Measurements from ENCODE around the gene DIP2C.

The DIP2C gene

DNA sequence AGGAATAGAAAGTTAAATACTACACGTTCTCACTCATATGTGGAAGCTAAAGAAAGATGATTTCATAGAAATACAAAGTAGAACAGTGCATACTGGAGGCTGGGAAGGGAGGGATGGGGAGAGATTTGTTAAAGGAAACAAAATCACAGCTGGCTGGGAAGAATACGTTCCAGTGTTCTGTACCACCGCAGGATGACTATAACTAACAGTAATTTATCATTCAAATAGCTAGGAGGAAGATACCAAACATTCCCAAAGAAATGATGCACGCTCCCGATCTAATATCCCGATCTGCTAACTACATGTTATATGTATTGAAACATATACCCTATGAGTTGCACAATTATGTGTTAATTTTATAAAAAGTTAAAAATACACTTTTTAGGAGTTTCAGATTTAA lies 391.9 kb downstream of the DIP2C start:
- DNase-seq (ENCODE audit: low read depth): no peak

DNA sequence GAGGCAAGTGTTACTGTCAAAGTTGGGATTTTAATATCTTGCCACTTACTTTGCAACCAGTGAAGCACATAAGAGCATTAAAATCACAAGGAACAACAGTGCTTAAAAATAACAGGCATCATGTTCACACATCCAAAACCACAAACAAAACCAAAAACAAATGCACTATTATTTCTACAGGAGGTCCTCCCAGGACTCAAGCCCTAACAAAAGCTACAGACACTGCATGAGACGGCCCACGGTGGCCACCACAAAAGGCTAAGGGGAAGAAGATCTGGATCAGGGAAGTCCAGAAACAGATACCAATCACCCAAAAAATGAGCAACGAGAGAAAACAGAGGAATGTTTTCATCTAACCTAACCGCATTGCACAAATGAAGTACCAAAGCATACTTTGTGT lies 395.8 kb downstream of the DIP2C start:
- DNase-seq (ENCODE audit: low read depth): no peak

DNA sequence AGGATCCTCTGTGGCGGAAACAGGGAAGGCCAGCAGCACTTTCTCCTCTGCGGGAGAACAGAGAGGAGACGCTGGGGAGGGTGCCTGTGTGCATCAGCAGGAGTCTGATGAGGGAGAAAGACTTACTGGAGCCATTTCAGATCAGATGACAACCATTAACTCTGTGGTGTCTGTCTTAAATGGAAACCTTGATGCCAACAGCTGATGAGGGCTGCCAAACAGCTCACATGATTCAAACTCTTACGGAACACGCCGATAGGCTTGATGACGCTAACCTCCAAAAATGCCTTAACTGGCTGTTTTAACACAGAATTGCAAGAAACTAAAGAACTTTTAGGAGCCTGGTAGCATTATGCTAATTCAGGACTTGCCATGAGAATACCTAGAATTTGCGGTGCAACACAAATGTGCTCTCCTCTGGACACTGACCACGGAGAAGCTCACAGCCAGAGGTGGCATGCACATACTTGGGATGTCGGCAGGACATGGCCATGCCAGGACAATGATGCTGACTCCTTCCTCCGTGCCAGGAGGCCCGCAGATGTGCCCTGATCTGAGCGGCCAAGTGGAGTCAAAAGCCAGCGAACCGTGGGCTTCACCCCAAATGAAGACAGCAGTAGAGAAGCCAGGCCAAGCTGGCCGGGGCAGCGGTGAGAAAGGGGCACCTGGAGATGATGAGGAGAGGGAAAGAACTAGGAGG lies 399.3 kb downstream of the DIP2C start:
- no peak for DNase-seq (ENCODE audit: low read depth)

DNA sequence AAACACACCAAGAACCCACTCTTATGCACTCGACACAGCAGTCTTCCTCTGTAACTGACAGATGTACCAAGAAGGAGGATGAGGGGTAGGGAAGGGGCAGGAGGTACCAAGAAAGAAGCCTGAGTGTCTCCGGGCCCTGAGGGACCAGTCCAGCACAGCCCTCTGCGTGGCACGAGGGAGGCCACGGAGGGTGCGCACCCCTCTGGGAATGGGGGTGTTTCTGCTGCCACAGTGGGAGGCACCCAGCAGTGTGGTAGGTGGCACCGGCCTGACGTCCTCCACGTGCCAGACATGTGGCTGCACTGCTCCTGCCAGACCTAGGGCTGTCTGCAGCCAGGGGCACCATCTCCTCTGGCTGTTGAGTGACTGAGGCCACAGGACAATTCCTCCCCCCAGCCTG lies 399.9 kb downstream of the DIP2C start:
- DNase-seq (ENCODE audit: low read depth): no peak

DNA sequence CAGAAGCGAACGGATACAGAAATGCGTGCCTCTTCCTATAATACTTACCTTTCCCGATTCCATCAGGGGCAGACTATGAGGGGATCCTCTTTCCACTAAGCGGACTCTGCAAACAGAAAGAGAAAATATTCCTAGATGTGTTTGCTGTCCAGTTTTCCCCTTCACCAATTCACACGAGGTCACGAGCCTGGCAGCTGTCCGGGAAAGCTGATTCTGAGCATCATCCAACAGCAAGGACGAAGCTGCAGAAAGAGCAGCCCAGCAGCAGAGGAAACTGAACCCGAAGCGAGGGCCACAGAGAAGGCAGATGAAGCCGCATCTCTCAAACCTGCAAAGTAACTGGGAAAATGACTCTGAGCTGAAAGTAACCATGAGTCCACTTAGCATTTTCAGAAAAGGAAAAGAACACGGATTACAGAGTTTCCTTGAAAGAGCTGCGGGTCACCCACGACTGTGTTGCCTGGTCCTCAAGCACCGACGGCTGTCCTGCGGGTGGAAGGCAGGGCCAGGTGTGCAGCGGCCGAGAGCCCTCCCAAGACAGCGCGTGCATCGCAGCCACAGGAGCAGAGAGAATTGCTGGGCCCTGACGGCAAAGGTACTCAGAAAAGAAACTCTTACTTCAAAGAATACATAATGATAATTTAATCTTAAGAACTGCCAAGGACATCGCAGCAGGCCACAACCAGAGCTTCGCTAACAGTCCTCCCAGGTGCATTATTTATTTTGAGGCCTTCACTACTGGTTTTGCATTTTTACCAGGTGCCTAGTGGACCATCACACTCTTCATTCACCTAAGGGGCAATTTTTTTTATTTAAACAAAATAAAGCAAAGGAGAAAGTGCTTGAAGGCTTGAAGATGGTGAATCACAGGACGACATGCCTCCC lies 400.9 kb downstream of the DIP2C start:
- DNase-seq (ENCODE audit: low read depth): no peak

DNA sequence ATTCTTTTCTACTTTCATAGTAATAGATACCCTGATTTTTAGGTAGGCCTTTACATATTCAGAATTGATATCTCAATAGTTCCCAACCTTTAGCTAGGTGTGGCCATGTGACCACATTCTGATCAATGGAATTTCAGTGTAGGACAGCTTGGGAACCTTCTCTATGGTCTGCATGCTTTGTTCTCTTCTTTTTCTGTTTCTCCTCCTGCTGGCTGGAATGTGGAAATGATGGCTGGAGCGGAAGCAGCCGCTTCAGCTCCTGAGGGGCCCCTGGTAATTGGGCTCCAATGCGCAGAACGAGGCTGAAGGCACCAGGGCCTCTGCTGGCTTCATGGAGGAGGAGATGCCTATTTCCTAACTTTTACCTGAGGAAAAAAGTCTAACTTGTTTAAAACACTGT lies 401.7 kb downstream of the DIP2C start:
- no peak for DNase-seq (ENCODE audit: low read depth)

DNA sequence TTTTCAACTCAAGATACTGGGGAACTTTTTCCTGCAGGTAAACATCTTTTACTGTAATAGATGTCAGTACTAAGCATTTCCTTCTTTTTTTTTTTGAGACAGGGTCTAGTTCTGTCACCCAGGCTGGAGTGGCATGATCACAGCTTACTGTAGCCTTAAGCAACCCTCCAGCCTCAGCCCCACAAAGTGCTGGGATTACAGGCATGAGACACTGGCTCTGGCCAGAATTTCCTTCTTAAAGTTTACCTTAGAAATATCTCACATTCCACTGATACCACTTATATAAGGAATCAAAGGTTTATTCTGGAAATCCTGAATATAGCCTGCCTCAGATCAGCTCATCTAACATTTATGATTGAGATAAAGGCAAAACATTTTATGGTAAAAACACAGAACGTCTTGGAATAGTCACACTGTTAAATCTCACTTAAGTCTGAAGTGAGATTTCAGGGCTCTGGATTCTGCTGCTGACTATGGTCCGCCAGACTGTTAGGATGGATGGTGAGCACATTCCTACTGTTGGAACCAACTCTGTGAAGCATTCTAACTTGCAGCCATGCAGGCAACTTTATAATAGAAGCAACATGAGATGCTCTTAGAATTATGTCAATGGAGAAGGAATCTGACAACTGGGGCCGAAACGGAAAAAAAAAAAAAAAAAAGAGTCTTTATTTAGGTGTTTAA lies 402.3 kb downstream of the DIP2C start:
- DNase-seq (ENCODE audit: low read depth): no peak

DNA sequence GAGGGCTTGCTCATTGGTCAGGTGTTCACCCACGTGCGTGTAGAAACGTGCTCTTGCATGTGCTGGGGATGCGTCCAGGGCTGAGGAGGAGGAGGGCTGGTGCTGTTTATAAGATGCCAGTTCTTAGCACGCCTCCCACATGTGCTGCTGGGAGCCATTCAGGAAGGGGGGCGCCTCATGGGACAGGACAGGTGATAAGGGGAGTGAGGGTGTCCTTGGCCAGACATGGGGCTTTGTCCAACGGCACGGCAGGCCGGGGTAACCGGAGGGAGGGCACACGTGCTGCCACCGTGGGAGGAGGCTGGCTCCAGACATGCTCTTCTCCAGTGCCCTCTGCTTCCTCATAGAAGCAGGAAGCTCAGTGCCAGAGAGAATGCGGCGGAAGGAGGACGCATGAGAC lies 404.3 kb downstream of the DIP2C start:
- no peak for DNase-seq (ENCODE audit: low read depth)

DNA sequence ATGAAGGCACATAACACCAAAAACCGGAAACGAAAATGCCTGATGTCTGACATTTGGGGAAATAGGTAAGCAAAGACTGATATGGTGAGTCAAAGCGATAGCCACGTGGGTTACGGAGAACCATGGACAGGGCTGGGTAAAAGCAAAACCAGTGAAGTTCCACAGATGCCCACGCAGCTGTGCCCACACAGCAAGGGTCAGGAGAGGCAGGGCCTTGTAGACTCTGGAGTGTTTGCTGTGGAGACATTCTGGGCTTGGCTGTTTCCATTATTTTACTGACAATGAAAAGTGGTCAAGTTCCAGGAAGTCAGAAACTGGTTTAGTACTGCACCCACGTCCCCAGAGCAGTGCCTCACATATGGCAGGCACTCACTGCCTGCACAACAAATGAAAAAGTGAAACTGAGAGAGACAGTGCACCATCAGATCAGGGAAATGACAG lies 405.5 kb downstream of the DIP2C start:
- DNase-seq (ENCODE audit: low read depth): no peak

DNA sequence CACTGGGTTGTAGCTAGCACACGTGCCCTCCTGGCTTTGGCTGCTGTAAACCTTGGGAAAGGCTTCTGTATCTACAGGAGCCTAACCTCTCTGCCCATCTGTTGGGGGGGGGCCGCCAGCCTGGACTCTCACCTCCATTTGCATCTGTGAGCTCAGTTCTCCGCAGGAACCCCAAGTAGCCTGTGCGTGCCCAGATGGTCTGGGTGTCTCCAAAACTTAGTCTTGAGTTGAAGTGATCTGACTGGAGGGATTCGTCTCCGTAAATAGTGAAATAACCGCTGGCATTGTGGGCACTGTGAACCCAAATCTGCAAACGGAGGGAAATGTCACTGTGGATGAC lies 406.4 kb downstream of the DIP2C start:
- no peak for DNase-seq (ENCODE audit: low read depth)

DNA sequence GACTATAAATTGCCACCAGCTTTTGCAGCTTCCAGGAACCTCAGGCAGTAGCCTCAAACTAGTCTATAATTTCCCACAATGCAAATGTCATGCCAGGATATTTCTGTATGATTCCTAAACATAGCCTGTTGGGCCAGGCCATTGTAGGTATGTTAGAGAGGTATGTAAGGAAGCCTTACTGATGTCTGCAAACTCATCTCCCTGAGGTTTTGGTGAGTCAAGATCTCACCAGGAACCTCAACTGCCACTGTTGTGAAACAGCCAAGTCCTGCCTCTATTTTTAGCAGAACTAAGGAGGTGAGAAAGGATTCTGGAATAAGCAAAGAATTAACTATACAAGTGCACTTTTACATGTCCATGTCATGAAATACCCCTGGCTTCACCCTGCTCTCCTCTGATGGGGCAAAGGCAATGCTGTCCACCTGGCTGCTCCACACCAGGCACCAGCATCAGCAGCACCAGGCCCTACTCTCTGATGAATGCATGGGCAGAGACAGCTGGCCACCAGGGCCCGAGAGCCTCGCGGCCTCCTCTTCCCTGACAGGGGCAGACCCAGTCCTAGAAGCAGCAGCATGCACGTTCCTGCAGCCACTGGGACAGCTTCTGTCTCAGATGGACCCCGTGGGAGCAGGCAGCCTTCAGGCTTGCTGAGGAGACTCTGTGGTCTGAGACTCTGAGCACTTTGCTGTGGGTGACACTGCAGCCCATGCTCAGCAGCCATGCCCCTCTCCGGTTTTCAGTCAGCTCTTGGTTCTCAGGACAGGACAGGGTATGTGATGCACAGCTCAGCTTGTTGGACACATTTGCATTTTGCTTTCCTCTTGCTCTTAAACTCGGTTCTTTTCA lies 407.0 kb downstream of the DIP2C start:
- no peak for DNase-seq (ENCODE audit: low read depth)

DNA sequence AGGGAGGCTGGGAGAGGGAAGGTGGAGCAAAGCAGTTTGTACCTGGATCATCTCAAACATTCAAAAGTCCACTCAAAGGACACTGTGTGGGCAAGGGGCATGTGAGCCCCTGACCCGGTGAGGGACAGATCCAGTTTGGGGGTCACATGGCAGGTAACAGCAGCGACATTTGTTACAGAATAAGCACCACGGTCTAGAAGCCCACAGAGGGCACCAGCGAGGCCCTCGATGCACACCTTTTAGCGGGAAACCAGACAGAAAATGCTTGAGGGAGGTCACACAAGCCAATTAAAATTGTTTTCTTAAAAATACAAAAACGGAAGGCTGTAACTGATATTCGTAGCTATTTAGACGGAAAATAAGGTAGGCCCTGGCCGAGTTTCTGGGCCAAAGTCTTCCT lies 409.8 kb downstream of the DIP2C start:
- DNase-seq (ENCODE audit: low read depth): no peak

DNA sequence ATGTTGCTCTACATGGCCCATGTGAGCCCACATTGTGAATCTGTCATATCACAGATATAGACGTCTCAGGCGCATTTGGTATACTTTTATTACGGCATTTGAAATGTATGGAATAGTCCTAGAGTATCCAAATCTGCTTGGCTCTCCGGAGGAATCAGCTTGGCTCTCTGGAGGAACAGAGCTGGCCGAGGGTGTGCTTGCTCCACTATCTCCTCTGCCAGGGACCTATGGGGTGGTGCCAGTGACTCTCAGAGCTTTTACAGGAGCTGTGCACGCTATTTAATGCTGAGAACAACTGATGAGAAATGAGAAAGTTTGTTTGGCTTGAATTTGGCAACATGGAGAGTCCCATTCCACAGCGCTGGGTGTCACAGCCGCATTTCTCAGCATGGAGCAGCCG lies 410.2 kb downstream of the DIP2C start:
- DNase-seq (ENCODE audit: low read depth): no peak

DNA sequence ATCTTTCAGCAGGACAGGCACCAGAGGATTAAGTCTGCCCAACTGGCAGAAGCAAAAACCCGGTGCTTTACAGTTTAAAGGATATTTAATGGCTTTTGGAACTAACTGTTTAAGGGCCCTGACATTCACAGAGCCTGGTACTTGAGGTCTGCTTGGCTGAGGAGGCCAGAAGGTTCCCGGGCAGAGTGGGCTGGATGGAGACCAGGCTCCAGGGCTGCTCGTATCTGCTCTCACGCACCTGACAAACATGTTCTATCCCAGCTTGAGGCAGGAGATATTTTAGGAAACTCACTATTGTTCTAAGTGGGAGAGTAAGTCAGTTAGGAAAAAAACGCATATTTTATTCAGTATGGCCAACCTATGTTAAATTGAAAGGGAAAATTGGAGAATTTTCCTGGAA lies 410.8 kb downstream of the DIP2C start:
- no peak for DNase-seq (ENCODE audit: low read depth)

DNA sequence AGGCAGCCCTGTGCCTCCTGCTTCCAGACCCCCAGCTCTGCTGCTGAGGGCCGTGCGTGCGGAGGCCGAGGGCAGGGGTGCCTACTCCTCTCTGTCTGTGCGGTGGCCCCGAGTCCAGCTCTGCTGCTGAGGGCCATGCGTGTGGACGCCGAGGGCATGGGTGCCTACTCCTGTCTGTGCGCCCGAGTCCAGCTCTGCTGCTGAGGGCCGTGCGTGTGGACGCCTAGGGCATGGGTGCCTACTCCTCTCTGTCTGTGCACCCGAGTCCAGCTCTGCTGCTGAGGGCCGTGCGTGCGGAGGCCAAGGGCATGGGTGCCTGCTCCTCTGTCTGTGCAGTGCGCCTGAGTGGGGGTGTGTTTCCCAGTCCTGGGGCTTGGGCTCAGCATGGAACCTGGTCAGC lies 411.5 kb downstream of the DIP2C start:
- DNase-seq (ENCODE audit: low read depth): no peak

DNA sequence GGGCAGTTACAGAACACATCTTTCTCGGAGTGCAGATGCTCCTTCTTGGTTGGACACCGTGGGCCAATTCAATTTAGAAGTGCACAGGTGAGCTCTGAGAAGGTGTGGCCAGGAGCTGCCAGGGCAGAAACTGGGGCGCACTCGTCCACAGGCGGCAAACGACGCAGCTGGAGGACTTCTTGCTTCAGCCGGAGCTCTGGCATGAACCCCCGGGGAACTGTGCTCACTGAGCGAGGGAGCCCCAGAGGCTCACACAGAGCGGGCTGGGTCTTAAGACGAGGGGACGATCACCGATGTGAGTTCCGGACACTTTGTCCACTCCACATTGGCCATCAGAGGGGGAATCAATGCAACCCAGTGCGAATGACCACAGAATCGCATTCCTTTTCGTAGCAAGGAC lies 413.8 kb downstream of the DIP2C start:
- DNase-seq (ENCODE audit: low read depth): no peak

DNA sequence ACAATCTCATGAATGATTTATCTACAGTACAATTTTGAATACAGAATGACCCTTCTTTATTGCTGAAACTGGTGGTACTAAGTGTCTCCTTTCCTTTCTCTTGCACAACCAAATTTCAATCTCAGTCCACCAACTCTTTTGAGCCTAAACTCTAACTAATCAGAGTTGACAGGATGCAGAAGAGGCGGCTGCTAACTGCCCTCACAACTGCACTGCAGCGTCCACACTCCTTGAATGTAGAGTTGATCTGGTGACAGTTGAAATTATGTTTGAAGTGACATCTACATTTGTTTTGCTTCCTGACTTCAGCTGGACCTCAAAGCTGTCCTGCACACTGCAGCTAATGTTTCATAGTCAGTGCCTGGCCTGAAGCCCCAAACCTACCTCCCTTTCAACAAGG lies 414.6 kb downstream of the DIP2C start:
- no peak for DNase-seq (ENCODE audit: low read depth)

DNA sequence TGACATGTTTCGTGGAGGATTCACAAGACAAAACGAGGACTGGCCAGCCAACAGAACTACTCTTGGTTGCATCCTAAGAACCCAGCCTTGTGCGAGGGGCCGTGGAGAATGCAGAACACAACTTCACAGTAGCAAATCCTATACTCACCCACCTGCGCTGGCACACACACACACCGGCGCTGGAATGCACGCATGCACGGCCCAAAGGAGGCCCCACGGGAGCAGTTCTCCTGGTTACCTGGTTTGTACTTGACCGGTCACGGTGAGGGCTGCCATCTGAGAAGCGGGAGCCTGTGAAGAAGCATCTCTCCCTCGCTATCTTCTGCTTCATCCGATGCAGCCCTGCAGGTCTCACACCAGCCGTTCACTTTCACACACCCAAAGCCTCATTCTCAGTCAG lies 416.4 kb downstream of the DIP2C start:
- no peak for DNase-seq (ENCODE audit: low read depth)

DNA sequence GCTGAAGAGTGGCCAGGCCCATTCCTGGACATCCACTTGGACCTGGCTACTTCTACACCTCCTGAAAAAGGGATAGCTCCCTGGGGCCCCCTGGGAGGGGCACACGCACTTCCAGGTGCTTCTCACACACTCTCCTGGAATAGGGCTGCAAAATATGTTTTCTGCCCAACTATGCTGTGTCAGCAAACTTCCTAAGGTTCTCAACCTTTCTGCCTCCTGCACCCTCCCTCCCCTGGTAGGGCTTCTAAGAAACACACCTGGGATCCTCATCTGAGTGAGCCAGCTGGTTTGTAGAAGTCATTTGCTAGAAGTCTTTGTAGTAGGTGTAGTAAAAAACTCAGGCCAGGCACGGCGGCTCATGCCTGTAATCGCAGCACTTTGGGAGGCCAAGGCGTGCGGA lies 417.7 kb downstream of the DIP2C start:
- DNase-seq (ENCODE audit: low read depth): no peak

DNA sequence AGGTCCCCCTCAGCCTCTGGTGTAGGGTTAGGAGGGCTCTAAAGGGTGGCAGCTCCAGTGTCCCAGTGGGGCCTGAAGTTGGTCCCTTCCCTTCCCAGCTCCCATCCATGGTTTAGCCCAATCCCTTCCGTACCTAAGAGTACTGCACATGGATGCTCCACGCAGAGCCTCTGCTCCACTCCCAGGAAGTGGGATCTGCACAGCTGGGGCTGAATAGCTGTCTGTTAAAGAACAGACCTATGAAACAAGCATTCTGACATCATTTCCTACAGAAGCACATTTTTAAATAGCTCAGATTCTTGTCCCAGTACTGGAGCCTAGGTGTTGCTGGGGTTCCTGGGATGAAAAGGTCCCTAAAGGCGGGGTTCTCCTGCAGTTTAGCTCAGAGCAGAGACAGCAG lies 418.3 kb downstream of the DIP2C start:
- no peak for DNase-seq (ENCODE audit: low read depth)

DNA sequence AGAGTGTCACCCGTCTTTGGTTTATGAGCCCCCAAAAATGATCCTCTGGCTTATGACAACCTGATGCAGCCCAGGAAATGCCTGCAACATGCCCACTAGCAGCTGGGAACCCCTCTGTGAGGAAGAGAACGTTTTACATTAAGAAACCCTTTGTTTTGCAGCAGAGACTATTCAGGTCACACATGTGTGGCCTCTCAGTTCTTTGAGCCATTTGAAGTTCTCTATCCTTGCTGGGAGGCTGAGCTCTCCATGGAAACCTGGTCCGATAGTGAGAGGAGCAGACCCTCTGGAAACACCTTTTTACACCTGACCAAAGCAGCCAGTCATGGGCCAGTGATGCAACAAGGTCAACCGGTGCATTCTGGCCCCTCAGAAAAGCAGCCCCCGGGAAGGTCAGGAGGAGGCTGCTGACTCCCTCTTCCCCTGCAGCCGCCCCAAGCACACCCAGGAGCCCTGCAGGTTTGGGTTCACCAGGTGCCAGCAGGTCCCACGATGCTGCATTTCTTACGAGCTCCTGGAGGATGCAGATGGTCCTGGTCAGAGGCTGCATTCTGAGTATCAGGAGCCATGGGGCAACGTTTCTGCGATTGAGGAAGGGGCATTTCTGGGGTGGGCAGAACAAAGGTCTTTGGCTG lies 419.9 kb downstream of the DIP2C start:
- DNase-seq (ENCODE audit: low read depth): no peak

DNA sequence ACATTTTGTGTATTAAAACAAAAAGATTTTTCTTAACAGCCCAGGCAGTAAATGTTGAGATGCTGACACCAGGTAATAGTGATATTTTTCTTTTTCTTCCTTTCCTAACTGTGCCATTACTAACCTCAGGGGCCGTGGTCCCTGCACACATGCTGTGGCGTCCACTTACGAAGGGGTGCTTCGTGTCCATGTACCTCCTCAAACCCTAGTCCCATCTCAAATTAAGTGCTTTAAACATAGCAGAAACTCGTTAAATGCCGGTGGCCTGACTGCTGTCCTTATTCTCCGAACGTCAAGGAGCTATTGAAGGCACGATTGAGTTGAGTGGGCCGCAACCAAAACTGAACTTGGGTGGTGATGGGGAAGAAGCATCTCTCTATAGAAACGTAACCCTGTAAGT lies 421.8 kb downstream of the DIP2C start:
- DNase-seq (ENCODE audit: low read depth): no peak
